OCI-LY1 (cell line): ENCODE data around the gene SLC41A1.

Experiments
- H2AFZ ChIP-seq: fragments of 200-600 bp; sonication (generic), shearing (Covaris generic); 2 replicates; pipeline ENCODE4 v1.6.0; 2014; ENCODE audit warnings: antibody characterized with exemption, mild to moderate bottlenecking, low read length
- H3F3A ChIP-seq: fragments of 200-600 bp; sonication (generic), shearing (Covaris generic); 2 replicates; pipeline ENCODE4 v1.6.0; 2014; ENCODE audit warnings: mild to moderate bottlenecking, antibody characterized with exemption, low read length, moderate library complexity; ENCODE audit not compliant: insufficient read depth
- H3K27ac ChIP-seq: fragments of 200-600 bp; sonication (generic); 2 replicates; pipeline ENCODE4 v1.5.1; 2014; ENCODE audit warnings: low read length, mixed run types, mild to moderate bottlenecking, low read depth; ENCODE audit not compliant: poor library complexity, severe bottlenecking
- H3K27me3 ChIP-seq: fragments of 200-600 bp; sonication (generic); 2 replicates; pipeline ENCODE4 v1.6.0; 2014; ENCODE audit warnings: antibody characterized with exemption, mild to moderate bottlenecking, low read length, moderate library complexity; ENCODE audit not compliant: insufficient read depth
- H3K36me3 ChIP-seq: fragments of 200-600 bp; sonication (generic); 2 replicates; pipeline ENCODE4 v1.6.1; 2014; ENCODE audit warnings: mild to moderate bottlenecking, antibody characterized with exemption, low read length, moderate library complexity, mixed read lengths; ENCODE audit not compliant: insufficient read depth
- H3K4me1 ChIP-seq: fragments of 200-600 bp; sonication (generic); 2 replicates; pipeline ENCODE4 v1.5.1; 2014; ENCODE audit warnings: mild to moderate bottlenecking, low read length, moderate library complexity; ENCODE audit not compliant: insufficient read depth, severe bottlenecking
- H3K4me2 ChIP-seq: fragments of 200-600 bp; sonication (generic), shearing (Covaris generic); 2 replicates; pipeline ENCODE4 v1.6.1; 2014; ENCODE audit warnings: low read length
- H3K4me3 ChIP-seq: fragments of 200-600 bp; sonication (generic); 2 replicates; pipeline ENCODE4 v1.5.1; 2014; ENCODE audit warnings: low read length, low read depth, mild to moderate bottlenecking, mixed read lengths; ENCODE audit not compliant: poor library complexity, severe bottlenecking
- H3K79me2 ChIP-seq: fragments of 200-600 bp; shearing (Covaris generic); 2 replicates; pipeline ENCODE4 v1.6.1; 2016; ENCODE audit warnings: mixed run types, low read length, mixed read lengths; ENCODE audit not compliant: insufficient read depth
- H3K9ac ChIP-seq: fragments of 200-600 bp; sonication (generic), shearing (Covaris generic); 2 replicates; pipeline ENCODE4 v1.6.1; 2014; ENCODE audit warnings: mild to moderate bottlenecking, low read length, mixed read lengths
- H3K9me2 ChIP-seq: fragments of 200-600 bp; sonication (generic), shearing (Covaris generic); 2 replicates; pipeline ENCODE4 v1.6.1; 2014; ENCODE audit warnings: low read depth, mild to moderate bottlenecking, low read length, mixed read lengths
- H3K9me3 ChIP-seq: fragments of 200-600 bp; shearing (Covaris generic); 2 replicates; pipeline ENCODE4 v1.6.1; 2014; ENCODE audit warnings: low read length, mixed read lengths
- H4K20me1 ChIP-seq: fragments of 200-600 bp; sonication (generic), shearing (Covaris generic); 2 replicates; pipeline ENCODE4 v1.6.0; 2016; ENCODE audit warnings: mild to moderate bottlenecking, low read length; ENCODE audit not compliant: insufficient read depth
- CTCF ChIP-seq: fragments of 200-600 bp; sonication (generic), shearing (Covaris generic); IDR thresholded peaks from 2 replicates; pipeline ENCODE4 v1.5.1; 2017; ENCODE audit warnings: mild to moderate bottlenecking, antibody characterized with exemption, low read length, moderate library complexity, mixed read lengths
- EZH2 ChIP-seq: fragments of 200-600 bp; sonication (generic), shearing (Covaris generic); IDR thresholded peaks from 2 replicates; pipeline ENCODE4 v1.8.0; 2017; ENCODE audit warnings: borderline replicate concordance, mixed run types, mild to moderate bottlenecking, antibody characterized with exemption, low read length, moderate library complexity, mixed read lengths

The SLC41A1 gene

GRCh38 chr1:205774198-205775014 lies 38.6 kb downstream of the SLC41A1 start:
- TF ChIP-seq EZH2 (no peak), CTCF (no peak)
- no peaks in the 10 kb centered on the region for H3K79me2 ChIP-seq
- no peak overlapping the region for H3K27ac ChIP-seq
- H3K36me3 ChIP-seq = no peaks in the 10 kb centered on the region; the same call in 1 of the 2 replicates
- no peaks in the 10 kb centered on the region for H3F3A ChIP-seq
- no peak overlapping the region for H2AFZ ChIP-seq
- no peaks in the 10 kb centered on the region for H4K20me1 ChIP-seq
- peaks cover 10% of the 10 kb centered on the region; the same call in 1 of the 2 replicates for H3K27me3 ChIP-seq
- H3K4me1 ChIP-seq = peaks cover 9% of the 10 kb centered on the region
- H3K4me2 ChIP-seq = peak overlapping the region; percentile 84
- peak overlapping the region; percentile 71 for H3K4me3 ChIP-seq
- H3K9me2 ChIP-seq = no peaks in the 10 kb centered on the region
- peak overlapping the region; percentile 65 for H3K9ac ChIP-seq
- H3K9me3 ChIP-seq = 0 out of 2 replicates have a peak, but pooled peaks cover 5% of the 10 kb centered on the region

GRCh38 chr1:205772607-205773032 lies 40.4 kb downstream of the SLC41A1 start:
- Histone ChIP-seq H3K4me3 (no peak overlapping the region), H3K27me3 (peaks cover 10% of the 10 kb centered on the region; the same call in 1 of the 2 replicates), H3K9me2 (no peaks in the 10 kb centered on the region)

GRCh38 chr1:205770618-205771017 lies 42.4 kb downstream of the SLC41A1 start:
- Histone ChIP-seq H3K27ac (no peak overlapping the region), H3K9me3 (no peaks in the 10 kb centered on the region), H4K20me1 (no peaks in the 10 kb centered on the region), H3K4me1 (peaks cover 9% of the 10 kb centered on the region), H3K79me2 (no peaks in the 10 kb centered on the region), H3K4me2 (no peak overlapping the region), H3K9me2 (no peaks in the 10 kb centered on the region), H3K27me3 (0 out of 2 replicates have a peak, but pooled peaks cover under 1% of the 10 kb centered on the region), H2AFZ (no peak overlapping the region), H3K4me3 (no peak overlapping the region), H3F3A (no peaks in the 10 kb centered on the region), H3K9ac (no peak overlapping the region), H3K36me3 (no peaks in the 10 kb centered on the region; the same call in 1 of the 2 replicates)
- TF ChIP-seq CTCF (no peak), EZH2 (no peak)

More at GRCh38 chr1:205772607-205773032, 40.4 kb downstream of the SLC41A1 start:
- Histone ChIP-seq H3F3A (no peaks in the 10 kb centered on the region), H3K79me2 (no peaks in the 10 kb centered on the region), H3K4me2 (no peak overlapping the region), H3K27ac (no peak overlapping the region), H4K20me1 (no peaks in the 10 kb centered on the region), H3K9ac (no peak overlapping the region), H3K4me1 (peaks cover 9% of the 10 kb centered on the region), H3K36me3 (no peaks in the 10 kb centered on the region; the same call in 1 of the 2 replicates), H3K9me3 (0 out of 2 replicates have a peak, but pooled peaks cover 5% of the 10 kb centered on the region), H2AFZ (no peak overlapping the region)
- TF ChIP-seq EZH2 (no peak), CTCF (no peak)
